LHCN-M2 (cell line): ENCODE measurements around the gene SLC26A11. TPM values are rescaled to one million over a fixed set of nuclear protein-coding genes. Genes with fewer than 3 reads are reported as not detected.
"Not testable (repeated sequence)": the region's sequence is repeated elsewhere in the genome, so short reads cannot be mapped to it uniquely, and the experiment has no call there.

ENCODE experiments used
- DNase-seq: peaks from one replicate; pipeline ENCODE4 v3.0.0-alpha.2; 2012; ENCODE audit warnings: low read depth
- total RNA-seq: library from RNA; depleted of rRNA; stranded (reverse); fragments of >200 nt; gene quantifications from 2 replicates; pipeline ENCODE4 v1.2.3, GENCODE V29; 2014

The SLC26A11 gene
- total RNA-seq, 1 experiment from 2014 or later, result 9.6 TPM

DNA sequence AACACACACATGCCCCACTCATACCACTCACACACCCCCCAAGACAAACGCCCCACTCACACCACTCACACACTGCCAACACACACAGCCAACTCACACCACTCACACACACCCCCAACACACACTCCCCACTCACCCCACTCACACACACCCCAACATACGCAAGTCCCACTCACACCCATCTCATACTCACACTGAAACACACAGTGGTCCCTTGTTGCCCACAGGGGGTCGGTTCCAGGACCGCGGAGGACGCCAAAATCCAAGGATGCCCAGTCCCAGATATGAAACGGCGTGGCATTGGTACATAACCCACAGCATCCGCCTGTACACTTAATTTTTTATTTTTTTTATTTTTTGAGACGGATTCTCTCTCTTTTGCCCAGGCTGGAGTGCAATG, 61.3 kb downstream of the SLC26A11 start:
- no peak for DNase-seq

DNA sequence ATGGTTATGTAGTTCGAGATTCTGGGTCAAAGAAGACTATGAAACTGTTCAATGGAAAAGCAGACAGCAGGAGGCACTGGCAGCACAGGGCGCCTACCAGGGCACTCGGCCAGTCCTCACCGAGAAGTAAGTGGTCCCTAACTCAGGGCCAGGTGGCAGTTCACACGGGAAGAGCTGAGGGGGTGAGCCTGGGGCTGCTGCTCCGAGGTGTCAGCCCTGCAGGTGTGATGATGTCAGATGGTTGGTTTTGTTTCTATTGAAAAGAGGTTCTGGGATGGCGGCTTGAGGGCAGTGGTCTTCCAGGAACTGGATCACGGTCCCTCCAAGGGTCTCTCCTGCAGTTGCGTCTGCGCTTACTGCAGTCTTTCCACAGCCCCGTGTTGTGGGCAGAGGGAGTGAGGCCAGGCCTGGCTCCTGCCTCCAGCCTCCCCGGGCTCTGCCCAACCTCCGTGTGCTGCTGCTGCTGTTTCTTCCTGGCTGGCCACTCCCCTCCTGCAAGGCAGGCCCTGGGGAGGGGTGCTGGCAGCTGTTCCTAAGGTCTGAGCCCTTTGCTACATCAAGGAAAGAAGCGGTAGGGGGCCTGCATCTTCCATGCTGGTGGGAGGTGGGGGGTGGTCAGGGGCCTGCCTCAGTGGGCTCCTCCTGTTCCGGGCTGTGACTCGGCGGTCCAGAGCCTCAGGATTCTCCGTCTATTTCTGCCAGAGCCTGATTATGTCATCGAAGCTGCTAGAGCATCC, 63.1 kb downstream of the SLC26A11 start:
- DNase-seq, result no peak

DNA sequence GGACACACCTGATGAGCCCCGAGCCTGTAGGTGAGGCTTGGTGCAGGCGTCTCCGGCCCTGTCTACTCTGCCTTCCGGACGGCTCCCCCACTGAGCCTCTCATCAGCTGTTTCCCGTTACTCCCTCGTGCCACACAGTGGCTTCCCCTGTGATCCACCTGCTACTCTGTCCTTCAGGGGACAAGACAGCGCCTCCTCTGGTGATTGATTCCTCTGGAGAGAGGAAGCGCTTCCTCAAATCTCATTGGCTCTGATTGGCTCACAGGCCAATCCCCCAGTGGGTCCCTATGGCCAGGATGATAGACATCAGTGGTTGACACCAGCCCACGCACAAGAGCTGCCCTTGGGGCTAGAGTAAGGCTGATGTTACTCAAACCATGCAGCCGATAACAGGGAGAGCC, 64.4 kb downstream of the SLC26A11 start:
- DNase-seq, result no peak

DNA sequence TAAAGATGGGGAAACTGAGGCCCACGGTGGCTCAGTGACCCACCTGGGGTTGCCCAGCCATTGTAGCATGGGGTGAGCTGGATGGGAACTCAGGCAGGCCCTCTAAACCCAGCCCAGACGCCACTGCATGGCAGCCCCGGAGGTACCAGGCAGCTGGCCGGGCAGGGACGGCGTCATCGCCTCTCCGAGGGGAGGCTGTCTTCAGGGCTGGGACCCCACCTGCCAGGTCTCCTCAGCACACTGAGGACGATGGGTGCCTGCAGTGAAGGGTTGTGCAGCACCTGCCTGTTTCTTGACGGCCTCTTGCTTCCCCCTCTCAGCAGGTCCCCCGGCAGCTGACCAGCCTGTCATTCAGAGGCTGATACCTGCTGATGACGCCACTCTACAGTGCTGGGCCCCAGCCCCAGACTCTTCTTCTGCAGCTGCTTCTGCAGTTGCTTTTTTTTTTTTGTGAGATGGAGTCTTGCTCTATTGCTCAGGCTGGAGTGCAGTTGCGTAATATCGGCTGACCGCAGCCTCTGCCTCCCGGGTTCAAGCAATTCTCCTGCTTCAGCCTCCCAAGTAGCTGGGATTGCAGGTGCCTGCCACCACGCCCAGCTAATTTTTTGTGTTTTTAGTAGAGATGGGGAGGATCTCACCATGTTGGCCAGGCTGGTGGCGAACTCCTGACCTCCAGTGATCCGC, 65.2 kb downstream of the SLC26A11 start:
- no peak for DNase-seq

DNA sequence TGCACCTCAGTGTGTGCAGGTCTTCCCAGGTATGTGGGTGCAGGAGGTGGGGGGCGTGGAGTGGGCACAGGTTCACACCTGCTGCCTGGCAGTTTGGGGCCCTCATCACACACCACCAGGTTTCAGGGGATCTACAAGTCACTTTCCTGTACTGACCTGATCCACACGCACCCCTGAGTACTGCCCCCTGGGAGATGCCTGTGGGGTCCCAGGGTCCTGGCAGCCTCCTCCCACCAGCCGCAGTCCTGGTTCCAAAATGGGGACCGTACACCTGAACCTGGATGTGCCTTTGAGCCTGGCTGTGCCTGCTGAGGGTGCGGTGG, 66.4 kb downstream of the SLC26A11 start:
- no peak for DNase-seq

DNA sequence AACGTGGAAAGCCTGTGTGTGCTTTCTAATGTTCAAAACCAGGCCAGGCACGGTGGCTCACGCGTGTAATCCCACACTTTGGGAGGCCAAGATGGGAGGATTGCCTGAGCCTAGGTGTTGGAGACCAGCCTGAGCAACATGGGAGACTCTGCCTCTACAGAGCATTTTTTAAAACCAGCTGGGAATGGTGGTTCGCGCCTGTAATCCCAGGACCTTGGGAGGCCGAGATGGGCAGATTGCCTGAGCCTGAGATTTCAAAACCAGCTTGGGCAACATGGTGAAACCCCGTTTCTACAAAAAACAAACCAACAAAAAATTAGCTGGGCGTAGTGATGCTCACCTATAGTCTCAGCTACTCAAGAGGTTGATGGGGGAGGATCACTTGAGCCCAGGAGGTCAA, 66.8 kb downstream of the SLC26A11 start:
- no peak for DNase-seq

DNA sequence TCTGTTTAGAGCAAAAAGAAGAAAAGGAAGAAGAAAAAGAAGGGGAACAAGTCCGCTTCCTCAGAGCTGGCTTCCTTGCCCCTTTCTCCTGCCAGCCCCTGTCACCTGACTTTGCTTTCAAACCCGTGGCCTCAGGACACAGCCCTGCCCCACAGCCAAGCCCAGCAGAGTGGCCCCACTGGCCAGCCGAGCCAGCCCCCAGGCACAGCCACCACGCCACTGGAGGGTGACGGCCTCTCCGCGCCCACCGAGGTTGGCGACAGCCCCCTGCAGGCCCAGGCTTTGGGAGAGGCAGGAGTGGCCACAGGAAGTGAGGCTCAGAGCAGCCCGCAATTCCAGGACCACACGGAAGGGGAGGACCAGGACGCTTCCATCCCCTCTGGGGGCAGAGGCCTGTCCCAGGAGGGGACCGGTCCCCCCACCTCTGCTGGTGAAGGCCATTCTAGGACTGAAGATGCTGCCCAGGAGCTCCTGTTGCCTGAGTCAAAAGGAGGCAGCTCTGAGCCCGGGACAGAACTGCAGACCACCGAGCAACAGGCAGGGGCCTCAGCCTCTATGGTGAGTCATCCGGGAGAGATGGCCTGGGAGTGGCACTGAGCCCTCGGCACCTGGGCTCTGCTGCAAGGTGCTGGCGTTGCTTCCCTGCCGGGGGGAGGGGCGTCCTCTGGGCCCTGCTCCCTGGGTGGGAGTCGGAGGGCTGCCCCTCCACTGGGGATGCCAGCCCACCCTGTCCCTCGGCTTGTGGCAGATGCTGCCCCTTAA, 67.8 kb downstream of the SLC26A11 start:
- DNase-seq, result no peak

DNA sequence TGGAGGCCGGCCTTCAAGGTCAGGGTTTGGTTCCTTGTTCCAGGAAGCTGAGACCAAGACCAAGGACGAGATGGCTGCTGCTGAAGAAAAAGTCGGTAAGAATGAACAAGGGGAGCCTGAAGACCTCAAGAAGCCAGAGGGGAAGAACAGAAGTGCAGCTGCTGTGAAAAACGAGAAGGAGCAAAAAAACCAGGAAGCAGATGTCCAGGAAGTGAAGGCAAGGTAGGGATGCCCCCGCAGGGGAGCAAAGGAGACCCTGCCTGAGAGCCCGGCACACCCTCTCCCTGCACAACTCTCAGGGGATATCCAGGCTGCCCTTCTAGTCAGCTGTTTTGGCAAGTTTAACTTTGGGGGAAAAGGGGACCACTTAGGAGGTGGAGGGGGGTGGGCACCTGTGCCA, 69.4 kb downstream of the SLC26A11 start:
- DNase-seq, result no peak

DNA sequence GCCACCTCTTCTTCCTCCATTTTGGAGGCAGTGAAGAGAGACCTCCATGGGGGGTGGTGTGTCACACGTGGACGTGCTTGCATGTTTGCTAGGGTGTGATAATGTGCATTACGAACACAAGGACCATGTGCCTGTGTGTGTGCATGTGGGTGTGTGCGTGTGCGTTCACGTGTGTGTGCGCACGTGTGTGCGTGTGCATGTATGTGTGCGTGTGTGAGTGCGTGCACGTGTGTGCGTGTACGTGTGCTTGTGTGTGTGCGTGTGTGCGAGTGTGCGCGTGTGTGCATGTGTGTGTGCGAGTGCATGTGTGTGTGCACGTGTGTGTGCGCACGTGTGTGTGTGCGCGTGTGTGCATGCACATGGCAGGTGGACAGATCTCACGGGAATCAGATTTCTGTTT, 69.9 kb downstream of the SLC26A11 start:
- no peak for DNase-seq

DNA sequence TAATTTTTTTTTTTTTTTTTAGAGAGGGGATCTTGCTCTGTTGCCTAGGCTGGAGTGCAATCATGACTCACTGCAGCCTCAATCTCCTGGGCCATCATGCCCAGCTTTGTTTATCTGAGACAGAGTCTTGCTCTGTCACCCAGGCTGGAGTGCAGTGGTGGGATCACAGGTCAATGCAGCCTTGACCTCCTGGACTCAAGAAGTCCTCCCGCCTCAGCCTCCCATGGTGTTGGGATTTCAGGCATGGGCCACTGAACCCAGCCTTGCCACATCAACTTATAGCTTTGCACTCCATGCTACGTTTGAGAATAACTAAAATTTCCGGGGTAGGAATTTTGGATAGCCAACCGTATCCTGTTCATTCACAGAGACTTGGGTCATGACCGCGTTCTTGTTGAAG, 71.0 kb downstream of the SLC26A11 start:
- no peak for DNase-seq

DNA sequence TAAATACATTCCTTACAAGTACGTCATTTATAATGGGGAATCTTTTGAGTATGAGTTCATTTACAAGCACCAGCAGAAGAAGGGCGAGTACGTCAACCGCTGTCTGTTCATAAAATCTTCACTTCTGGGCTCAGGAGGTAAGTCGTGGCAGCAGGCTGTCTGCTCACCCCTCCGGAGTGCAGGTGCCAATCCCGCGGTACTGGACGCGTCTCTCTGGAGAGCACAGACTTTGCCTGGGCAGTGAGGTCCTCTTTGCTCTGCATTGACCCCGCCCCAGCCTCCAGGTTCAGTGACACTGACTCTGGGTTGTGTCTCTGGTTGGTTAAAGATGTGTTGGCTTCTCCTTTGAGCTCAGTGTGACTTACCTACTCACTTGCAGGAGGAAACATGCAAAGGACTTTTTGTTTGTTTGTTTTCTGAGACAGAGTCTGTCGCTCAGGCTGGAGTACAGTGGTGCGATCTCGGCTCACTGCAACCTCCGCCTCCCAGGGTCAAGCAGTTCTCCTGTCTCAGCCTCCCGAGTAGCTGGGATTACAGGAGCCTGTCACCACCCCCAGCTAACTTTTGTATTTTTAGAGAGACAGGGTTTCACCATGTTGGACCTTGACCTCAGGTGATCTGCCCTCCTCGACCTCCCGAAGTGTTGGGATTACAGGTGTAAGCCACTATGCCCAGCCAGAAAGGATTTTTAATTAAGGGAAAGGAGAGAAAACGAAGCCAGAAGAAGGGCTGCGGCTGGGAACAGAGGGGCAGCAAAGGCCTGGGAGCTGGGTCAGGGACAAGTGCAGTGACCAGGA, 71.7 kb downstream of the SLC26A11 start:
- no peak for DNase-seq

DNA sequence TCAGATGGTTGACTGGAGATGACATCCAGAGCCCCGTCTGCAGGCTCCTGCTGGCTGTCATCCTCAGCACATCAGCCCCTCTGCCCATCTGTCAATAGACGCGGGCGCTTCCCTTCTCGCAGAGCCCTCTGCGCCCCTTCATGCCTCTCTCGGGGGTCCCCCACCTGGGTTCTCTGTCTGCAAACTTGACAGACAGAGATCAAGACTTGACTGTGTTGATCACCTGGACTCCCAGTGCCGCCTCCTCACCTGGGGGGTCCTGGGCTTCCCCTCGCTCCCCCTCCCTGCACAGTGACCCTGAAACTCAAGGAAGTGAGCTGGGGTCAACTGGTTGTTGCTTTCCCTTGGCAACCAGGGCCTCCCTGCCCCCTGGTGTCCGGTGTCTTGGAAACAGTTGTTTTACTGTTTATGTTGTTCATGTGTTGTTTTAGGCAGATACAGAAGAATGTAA, 72.3 kb downstream of the SLC26A11 start:
- DNase-seq, result no peak

DNA sequence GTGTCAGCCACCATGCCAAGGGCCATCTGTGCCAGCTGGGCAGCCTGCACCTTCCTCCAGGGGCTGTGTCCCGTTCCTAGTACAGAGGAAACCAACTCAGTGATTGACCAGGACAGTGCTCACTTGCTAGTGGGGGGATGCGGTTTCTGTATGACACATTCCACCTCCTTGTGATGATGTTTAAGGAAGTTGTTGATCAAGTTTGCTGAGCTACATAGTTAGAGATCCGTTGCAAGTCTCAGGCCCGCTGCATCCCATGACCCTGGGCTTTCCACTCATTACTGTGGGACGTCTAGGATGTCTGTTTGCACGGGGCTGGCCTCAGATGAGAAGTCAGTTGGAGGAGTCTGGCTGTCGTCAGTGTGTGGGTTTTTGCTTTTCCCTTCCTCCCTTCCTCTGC, 74.0 kb downstream of the SLC26A11 start:
- no peak for DNase-seq

DNA sequence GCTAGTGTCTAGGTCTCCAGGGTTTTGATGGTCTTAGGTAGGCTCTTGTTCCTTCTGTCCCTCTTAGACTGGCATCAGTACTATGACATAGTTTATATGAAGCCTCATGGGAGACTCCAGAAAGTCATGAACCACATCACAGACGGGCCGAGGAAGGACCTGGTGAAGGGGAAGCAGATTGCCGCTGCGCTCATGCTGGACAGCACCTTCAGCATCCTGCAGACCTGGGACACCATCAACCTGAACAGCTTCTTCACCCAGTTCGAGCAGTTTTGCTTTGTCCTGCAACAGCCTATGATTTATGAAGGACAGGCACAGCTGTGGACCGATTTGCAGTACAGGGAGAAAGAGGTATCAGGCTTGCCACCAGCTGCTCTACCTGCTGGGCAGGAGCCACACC, 74.4 kb downstream of the SLC26A11 start:
- DNase-seq, result no peak

DNA sequence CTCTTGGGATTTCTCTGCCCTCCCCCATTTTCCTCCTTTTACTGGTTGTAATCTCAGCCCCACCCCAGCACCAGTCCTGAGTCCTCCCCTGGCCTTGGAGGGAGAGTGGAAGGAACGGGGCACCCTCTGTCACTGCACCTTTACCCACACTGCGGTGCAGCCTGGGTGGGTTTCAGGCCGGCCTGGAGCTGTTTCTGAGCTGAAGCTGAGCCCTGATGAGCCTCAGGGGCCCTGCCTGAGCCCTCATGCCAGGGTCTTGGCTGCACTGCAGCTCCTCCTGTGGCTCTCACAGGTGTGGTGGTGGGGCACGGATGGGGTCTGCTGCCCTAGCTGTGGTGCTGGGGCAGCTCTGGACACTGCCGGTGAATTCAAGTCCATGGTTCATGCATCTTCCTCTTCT, 74.9 kb downstream of the SLC26A11 start:
- DNase-seq, result no peak

DNA sequence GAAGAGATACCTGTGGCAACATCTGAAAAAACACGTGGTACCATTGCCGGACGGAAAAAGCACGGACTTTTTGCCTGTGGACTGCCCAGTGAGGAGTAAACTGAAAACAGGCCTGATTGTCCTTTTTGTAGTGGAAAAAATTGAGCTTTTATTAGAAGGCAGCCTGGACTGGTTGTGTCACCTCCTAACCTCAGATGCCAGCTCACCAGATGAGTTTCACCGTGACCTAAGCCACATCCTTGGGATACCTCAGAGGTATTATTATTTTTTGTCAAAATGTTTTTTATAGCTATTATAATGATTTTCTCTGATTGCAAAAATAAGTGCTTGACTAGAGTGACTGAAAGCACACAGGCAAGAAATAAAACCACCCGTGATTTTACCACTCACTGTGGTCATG, 75.3 kb downstream of the SLC26A11 start:
- no peak for DNase-seq

DNA sequence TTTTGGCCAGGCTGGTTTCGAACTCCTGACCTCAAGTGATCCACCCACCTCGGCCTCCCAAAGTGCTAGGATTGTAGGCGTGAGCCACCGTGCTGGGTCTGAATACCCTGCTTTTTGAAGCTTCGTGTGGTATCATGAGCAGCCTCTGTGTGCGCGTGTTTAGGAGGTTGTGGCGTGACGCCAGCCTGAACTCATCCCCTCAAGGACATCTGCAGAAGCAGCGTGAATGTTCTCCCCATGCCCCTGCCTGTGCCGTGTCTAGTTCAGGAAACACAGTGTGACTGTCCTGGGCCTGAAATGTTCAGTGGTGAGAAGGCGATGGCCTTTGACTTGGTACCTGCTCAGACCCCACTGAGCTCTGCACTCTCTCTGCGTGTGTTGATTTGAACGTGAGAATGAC, 76.0 kb downstream of the SLC26A11 start:
- DNase-seq, result no peak

DNA sequence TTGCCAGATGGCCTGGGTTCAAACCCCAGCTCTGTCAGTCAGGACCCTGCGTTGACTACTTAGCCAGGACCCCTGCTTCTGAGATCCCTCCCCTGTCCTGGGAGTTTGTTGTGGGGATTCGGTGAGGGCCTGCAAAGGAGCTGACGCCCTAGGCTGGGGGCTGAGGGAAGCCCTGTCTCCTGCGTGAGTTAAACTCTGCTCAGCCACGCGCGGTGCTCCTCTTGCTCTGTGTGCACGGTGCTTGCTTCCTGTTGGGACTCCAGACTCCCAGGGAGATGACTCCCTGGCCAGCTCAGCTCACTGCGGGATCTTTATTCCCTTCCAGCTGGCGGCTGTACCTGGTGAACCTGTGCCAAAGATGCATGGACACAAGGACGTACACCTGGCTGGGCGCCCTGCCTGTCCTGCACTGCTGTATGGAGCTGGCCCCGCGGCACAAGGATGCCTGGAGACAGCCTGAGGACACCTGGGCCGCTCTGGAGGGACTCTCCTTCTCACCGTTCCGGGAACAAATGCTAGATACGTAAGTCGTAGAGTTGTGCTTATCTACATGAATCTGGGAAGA, 77.9 kb downstream of the SLC26A11 start:
- DNase-seq, result no peak

DNA sequence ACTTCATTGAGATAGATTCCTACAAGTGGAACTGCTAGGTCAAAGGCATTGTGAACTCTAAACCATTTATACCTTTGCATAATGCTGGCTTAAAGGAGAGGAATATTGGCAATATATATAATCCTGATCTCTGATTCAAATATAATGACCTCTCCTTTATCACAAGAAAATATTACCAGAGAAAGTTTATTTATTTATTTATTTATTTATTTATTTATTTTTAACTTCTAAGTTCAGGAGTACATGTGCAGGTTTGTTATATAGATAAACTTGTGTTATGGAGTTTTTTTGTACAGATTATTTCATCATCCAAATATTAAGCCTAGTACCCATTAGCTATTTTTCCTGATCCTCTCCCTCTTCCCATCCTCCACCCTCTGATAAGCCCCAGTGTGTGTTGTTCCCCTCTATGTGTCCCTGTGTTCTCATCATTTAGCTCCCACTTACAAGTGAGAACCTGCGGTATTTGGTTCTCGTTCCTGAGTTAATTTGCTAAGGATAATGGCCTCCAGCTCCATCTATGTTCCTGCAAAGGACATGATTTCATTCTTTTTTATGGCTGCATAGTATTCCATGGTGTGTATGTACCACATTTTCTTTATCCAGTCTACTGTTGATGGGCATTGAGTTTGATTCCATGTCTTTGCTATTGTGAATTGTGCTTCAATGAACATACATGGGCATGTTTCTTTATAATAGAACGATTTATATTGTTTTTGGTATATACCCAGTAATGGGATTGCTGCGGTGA, 79.3 kb downstream of the SLC26A11 start:
- not testable (repeated sequence) for DNase-seq

DNA sequence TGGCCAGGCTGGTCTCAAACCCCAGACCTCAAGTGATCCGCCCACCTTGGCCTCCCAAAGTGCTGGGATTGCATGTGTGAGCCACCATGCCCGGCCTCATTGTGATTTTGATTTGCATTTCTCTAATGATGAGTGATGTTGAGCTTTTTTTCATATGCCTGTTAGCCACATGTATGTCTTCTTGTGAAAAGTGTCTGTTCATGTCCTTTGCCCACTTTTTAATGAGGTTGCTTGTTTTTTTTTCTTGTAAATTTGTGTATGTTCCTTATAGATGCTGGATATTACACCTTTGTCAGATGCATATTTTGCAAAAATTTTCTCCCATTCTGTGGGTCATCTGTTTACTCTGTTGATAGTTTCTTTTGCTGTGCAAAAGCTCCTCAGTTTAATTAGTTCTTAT, 80.5 kb downstream of the SLC26A11 start:
- not testable (repeated sequence) for DNase-seq
